Retinal pigment epithelial cell (primary cell): Measurements from ENCODE around the gene ELMO1.

Experiments
- DNase-seq: peaks from one replicate; pipeline ENCODE4 v3.0.0-alpha.2; 2010; ENCODE audit warnings: low read depth
- H3K4me3 ChIP-seq: 2 replicates; pipeline ENCODE4 v1.5.1; 2011; ENCODE audit warnings: mild to moderate bottlenecking, low read length, control low read depth, moderate library complexity
- CTCF ChIP-seq: conservative IDR thresholded peaks from 2 replicates; pipeline ENCODE4 v1.5.1; 2011; ENCODE audit warnings: low read depth, low read length, control low read depth, inconsistent platforms

Gene ELMO1

GRCh38 chr7:37224746-37225145, 223.9 kb downstream of the ELMO1 start:
- TF ChIP-seq CTCF = no peak

GRCh38 chr7:37220664-37221063, 228.0 kb downstream of the ELMO1 start:
- TF ChIP-seq CTCF = no peak
- H3K4me3 ChIP-seq = no peak overlapping the region
- no peak for DNase-seq

More at GRCh38 chr7:37224746-37225145, 223.9 kb downstream of the ELMO1 start:
- no peak overlapping the region for H3K4me3 ChIP-seq
- DNase-seq = no peak

- no peak for TF ChIP-seq CTCF
- no peak for DNase-seq
- H3K4me3 ChIP-seq = no peak overlapping the region
Observed at GRCh38 chr7:37218956-37219355, 229.7 kb downstream of the ELMO1 start.

- TF ChIP-seq CTCF = no peak
- H3K4me3 ChIP-seq = no peak overlapping the region
- no peak for DNase-seq
Observed at GRCh38 chr7:37216923-37217322, 231.7 kb downstream of the ELMO1 start.

GRCh38 chr7:37216156-37216852, 232.4 kb downstream of the ELMO1 start:
- no peak for DNase-seq
- TF ChIP-seq CTCF = no peak

GRCh38 chr7:37215290-37215923, 233.3 kb downstream of the ELMO1 start:
- no peak overlapping the region for H3K4me3 ChIP-seq
- TF ChIP-seq CTCF = no peak
- DNase-seq = no peak

More at GRCh38 chr7:37216156-37216852, 232.4 kb downstream of the ELMO1 start:
- H3K4me3 ChIP-seq = no peak overlapping the region

GRCh38 chr7:37212556-37212955, 236.1 kb downstream of the ELMO1 start:
- DNase-seq = no peak
- H3K4me3 ChIP-seq = no peak overlapping the region
- TF ChIP-seq CTCF = no peak
